GM19035 (cell line): ENCODE measurements around the gene IFNA1.
A peak's percentile ranks its signal among the peaks of the same experiment; 100 is the strongest.
"Not testable (repeated sequence)": the region's sequence is repeated elsewhere in the genome, so short reads cannot be mapped to it uniquely, and the experiment has no call there.

ENCODE experiments used
- ATAC-seq: cut with Tn5 transposase; IDR thresholded peaks from one replicate; pipeline ENCODE4 v1.9.1; 2021; ENCODE audit not compliant: unreplicated experiment

IFNA1 gene

DNA sequence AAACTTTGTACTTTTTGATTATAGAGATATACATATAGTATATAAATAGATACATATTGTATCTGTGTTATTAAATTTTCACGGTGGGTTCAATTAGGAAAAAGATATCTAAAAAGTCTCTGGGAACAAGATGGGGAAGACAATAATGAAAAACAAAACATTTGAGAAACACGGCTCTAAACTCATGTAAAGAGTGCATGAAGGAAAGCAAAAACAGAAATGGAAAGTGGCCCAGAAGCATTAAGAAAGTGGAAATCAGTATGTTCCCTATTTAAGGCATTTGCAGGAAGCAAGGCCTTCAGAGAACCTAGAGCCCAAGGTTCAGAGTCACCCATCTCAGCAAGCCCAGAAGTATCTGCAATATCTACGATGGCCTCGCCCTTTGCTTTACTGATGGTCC is at the start of gene IFNA1:
Gene IFNA1, plus strand, starts transcription at position 301 of the 400 bp plus-strand sequence. Its CDS starts 69 bp downstream, at position 370.
- ATAC-seq, result no peak

- peak; percentile 79 for ATAC-seq
These were observed 48.0 kb upstream of the IFNA1 start for GRCh38 chr9:21392270-21392669.

GRCh38 chr9:21395778-21396717 is 44.2 kb upstream of the IFNA1 start:
- ATAC-seq, result peak; percentile 76

GRCh38 chr9:21398955-21399489 is 41.2 kb upstream of the IFNA1 start:
- no peak for ATAC-seq

DNA sequence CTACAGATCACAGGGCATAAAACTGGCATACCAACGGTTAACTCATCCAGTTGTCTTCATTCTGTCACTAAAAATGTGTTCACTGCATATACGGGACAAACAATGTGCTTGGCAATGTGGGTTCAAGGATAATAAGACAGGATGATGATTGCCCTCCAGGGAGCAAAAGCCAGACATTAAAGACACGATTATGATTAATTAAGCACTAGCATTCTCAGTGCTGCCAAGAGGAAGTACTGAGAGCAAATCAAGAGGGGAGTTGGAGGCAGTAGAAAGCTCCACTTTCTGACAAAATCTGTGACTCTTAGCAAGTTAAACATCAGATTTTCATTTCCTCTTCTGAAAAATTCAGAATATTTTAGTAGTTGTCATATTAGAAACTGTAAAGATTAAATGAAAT is 40.3 kb upstream of the IFNA1 start:
- no peak for ATAC-seq

DNA sequence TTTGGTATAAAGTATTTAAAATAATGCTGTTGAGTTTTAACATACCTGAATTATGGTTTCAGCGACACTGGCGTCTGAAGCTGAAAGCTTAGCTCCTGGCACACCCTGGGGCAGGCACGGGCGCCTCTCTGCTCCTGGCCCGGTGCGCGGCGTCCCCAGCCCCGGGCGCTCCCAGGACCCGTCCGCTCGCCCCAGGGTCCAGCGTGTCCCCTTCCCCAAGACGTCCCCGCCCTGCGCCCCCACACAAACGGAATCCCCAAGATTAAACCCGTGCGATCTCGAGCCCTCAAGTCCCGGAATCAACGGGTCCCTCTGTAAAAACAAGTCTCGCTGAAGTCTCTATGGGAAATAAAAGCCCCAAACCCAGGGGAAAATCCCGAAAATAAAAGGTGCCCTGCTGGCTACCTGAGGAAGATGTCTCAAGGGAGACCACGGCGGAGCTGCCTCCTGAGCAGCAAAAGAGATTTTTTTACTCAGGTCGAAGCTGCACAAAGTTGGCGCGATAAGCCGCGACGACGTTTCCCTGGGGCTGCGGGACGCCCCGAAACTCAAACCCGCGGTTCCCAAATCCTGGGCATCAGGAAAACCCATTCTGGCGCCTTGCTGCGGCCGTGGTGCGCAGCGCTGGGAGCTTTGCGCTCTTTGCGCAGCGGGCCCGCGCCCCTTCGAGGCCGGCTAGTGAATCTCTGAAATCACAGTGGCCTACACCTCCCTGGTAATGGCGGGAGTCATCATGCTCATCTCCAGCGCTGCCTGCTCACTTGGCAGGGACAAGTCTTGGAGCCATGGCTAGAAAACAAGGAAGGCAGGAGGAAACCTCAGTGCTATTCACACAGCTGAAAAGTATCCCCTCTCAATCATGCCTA is 37.6 kb upstream of the IFNA1 start:
- no peak for ATAC-seq

DNA sequence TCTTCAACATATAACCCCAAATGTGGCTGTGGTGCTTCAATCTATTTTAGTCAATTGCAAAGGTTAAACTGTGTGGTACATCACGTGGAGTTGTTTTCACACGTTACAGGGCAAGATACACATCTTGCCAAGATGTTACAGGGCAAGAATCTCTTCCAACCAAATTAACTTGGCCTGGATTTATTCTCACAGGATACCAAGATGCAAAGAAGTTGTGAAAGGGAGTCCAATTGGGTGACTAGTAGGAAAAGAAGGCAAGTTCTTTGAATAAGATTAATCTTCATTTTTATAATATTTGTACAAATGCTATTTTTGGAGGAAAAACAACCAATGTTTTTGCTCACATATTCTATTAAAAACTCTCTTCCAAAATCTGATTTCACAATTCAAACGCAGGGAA is 36.1 kb upstream of the IFNA1 start:
- ATAC-seq, result no peak

DNA sequence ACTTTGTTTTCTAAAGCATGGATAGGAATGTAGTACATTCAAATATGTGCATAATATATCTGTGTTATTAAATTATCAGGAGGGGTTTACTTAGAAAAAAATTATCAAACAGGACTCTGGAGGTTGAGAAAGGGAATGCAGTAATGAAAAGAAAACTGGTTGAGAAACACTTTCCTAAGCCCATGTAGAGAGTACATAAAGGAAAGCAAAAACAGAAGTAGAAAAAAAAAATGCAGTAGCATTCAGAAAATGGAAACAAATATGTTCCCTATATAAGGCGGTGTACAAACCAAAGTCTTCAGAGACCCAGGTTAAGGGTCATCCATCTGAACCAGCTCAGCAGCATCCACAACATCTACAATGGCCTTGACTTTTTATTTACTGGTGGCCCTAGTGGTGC is 31.4 kb upstream of the IFNA1 start, which contains the start of gene IFNA8:
Gene IFNA8, plus strand, starts transcription at position 301 of the 400 bp plus-strand sequence. Its CDS starts 60 bp downstream, at position 361.
- ATAC-seq, result no peak

- no peak for ATAC-seq
These were observed 28.1 kb upstream of the IFNA1 start for GRCh38 chr9:21412107-21412506.

- ATAC-seq, result no peak
These were observed 27.1 kb upstream of the IFNA1 start for GRCh38 chr9:21413151-21413550.

- ATAC-seq, result no peak
These were observed 26.6 kb upstream of the IFNA1 start for GRCh38 chr9:21413624-21414023.

- no peak for ATAC-seq
These were observed 25.9 kb upstream of the IFNA1 start for GRCh38 chr9:21414220-21414940.

GRCh38 chr9:21415493-21416267 is 24.6 kb upstream of the IFNA1 start:
- no peak for ATAC-seq

GRCh38 chr9:21428235-21428634 is 12.0 kb upstream of the IFNA1 start:
- ATAC-seq, result no peak

DNA sequence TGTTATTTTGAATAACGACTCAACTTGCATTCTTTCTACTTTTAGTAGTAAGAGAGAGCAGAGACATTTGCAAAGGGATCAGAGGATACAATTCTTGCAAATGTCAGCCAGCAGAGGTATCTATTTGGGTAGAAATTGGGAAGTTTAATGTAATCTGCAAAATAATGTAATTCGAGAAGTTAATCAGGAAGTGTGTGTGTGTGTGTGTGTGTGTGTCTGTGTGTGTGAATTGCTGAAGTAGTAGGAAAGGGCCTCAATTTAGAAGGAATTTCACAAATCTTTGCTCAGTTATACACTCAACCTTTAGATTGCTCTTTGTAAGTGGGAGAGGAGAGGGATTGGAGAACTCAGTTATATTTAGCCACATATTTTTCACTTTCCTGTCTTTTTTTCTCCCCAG is 11.0 kb upstream of the IFNA1 start:
- no peak for ATAC-seq

DNA sequence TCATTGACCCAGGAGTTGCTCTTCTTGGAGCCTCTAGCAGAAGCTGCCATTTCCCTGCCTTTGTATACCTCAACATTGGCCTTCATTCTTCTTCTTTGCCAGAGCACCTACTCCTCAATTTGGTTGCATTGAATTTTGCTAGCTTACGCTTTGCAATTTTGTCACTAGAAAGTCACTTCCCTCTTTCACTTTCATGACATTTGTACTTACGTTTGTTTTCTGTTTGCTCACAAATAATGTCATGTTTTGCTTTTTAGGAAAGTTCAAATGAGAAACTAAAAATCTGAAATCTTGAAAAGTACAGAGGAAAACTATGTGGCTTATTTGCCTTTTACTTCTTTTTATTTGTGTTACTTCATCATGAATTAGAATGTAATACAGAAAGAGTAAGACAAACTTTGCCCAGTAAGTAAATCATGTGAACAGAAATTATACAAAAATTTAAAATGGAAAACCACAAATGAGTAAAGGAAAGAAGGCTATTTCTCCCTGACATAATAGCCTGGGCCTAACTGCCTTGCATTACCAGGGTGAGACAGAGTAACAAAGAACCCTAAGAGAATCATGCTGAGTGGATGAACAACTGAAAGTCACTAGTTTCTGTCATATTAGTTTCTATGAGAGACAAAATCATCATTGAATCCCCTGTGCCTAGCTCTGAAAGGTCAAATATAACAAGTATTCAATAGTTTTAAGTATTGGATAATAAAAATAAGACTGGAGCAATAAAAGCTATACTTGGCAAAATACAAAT is 7.4 kb upstream of the IFNA1 start:
- ATAC-seq, result peak; percentile 53

GRCh38 chr9:21434202-21435014 is 5.8 kb upstream of the IFNA1 start:
- ATAC-seq, result no peak

GRCh38 chr9:21435015-21435383 is 5.2 kb upstream of the IFNA1 start:
- not testable (repeated sequence) for ATAC-seq
